Keratinocyte (primary cell): Measurements from ENCODE around the gene ERCC6L2.

Source experiments
- EZH2 ChIP-seq: IDR thresholded peaks from one replicate; pipeline ENCODE4 v1.6.1; 2012; ENCODE audit warnings: inconsistent platforms, mild to moderate bottlenecking, low read length, moderate library complexity
- TF ChIP-seq, protein P1 (sequence below), 3 experiments: IDR thresholded peaks in 1 of 3; conservative IDR thresholded peaks in 1 of 3; optimal IDR thresholded peaks in 1 of 3; 2 replicates in 2 of 3; 3 replicates in 1 of 3; pipeline versions ENCODE3 to v1.5.1; 2011; ENCODE audit warnings: low read length in 3 of 3, mild to moderate bottlenecking in 3 of 3, moderate library complexity in 2 of 3, control low read depth in 1 of 3, inconsistent platforms in 1 of 3; ENCODE audit not compliant: insufficient read depth in 2 of 3; ENCODE audit errors: extremely low read depth in 1 of 3

DNA sequence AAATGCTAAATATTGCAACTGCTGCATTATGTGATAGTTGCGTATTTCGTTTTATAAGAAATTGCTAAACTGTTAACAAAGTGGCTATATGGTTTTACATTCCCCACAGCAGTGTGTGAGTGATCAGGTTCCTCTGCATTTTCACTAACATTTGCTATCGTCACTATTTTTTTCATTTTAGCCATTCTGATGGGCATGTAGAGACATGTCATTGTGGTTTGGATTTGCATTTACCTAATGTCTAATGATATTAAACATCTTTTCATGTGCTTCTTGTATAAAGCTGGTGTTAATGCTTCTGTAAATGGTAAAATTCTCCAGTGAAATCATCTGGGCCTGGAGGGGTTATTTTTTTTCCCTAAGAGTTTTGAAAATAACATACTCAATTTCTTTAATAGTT, 61.6 kb downstream of the ERCC6L2 start:
- TF ChIP-seq, protein P1, sequence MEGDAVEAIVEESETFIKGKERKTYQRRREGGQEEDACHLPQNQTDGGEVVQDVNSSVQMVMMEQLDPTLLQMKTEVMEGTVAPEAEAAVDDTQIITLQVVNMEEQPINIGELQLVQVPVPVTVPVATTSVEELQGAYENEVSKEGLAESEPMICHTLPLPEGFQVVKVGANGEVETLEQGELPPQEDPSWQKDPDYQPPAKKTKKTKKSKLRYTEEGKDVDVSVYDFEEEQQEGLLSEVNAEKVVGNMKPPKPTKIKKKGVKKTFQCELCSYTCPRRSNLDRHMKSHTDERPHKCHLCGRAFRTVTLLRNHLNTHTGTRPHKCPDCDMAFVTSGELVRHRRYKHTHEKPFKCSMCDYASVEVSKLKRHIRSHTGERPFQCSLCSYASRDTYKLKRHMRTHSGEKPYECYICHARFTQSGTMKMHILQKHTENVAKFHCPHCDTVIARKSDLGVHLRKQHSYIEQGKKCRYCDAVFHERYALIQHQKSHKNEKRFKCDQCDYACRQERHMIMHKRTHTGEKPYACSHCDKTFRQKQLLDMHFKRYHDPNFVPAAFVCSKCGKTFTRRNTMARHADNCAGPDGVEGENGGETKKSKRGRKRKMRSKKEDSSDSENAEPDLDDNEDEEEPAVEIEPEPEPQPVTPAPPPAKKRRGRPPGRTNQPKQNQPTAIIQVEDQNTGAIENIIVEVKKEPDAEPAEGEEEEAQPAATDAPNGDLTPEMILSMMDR (optimal IDR thresholded peaks at IDR 0.05 in 1 of 3, IDR thresholded peaks at IDR 0.05 in 1 of 3, conservative IDR thresholded peaks at IDR 0.05 in 1 of 3; ENCODE audit: extremely low read depth in 1 of 3, insufficient read depth in 2 of 3, low read length in 3 of 3) = no peak
- no peak for TF ChIP-seq EZH2
